SK-N-SH (cell line): Measurements from ENCODE around the gene SPDYA. TPM values are rescaled to one million over a fixed set of nuclear protein-coding genes. Genes with fewer than 3 reads are reported as not detected.

ENCODE experiments used
- CTCF ChIA-PET: fragments of 300-600, 350-600 bp; formaldehyde crosslinking; extraction: SDS; loops from one replicate; lab custom pipeline; 2021; lab: Yijun Ruan, JAX
- POLR2A ChIA-PET: fragments of 350-600 bp; sonication (Branson Sonifier 250); formaldehyde crosslinking; extraction: SDS; loops from one replicate; lab custom pipeline; 2020; ENCODE audit warnings: antibody characterized with exemption, inconsistent platforms; lab: Yijun Ruan, JAX
- DNase-seq: peaks from one replicate; pipeline ENCODE4 v3.0.0; 2012
- H2AFZ ChIP-seq: fragments of 200-600 bp; sonication (generic); 2 replicates; pipeline ENCODE4 v1.8.1; 2016; ENCODE audit warnings: antibody characterized with exemption, mild to moderate bottlenecking, low read depth
- H3F3A ChIP-seq: fragments of 200-600 bp; sonication (generic); replicated peaks from 2 replicates; pipeline ENCODE3; 2016; ENCODE audit warnings: antibody characterized with exemption, mild to moderate bottlenecking; ENCODE audit not compliant: insufficient read depth
- H3K27ac ChIP-seq, 2 experiments: fragments of 200-500 bp in 1 of 2; fragments of 200-600 bp in 1 of 2; sonication (Bioruptor generic) in 1 of 2; sonication (generic), shearing (Covaris generic) in 1 of 2; 2 replicates each; pipeline versions ENCODE4 v1.5.1 to v1.6.1; 2014 to 2016; ENCODE audit warnings: low read depth in 2 of 2, inconsistent platforms in 1 of 2, low read length in 1 of 2, mild to moderate bottlenecking in 1 of 2, mixed read lengths in 1 of 2
- H3K27me3 ChIP-seq: fragments of 200-600 bp; sonication (generic), shearing (Covaris generic); 2 replicates; pipeline ENCODE4 v1.6.1; 2016; ENCODE audit warnings: mixed run types; ENCODE audit not compliant: insufficient read depth
- H3K36me3 ChIP-seq, 2 experiments: fragments of 200-500 bp in 1 of 2; fragments of 200-600 bp in 1 of 2; sonication (Bioruptor generic) in 1 of 2; sonication (generic) in 1 of 2; replicated peaks in 1 of 2; 2 replicates each; pipeline versions ENCODE3 to v1.5.1; 2014 to 2016; ENCODE audit warnings: low read length in 1 of 2, mild to moderate bottlenecking in 1 of 2; ENCODE audit not compliant: insufficient read depth in 2 of 2, control insufficient read depth in 1 of 2
- H3K4me1 ChIP-seq, 2 experiments: fragments of 200-500 bp in 1 of 2; fragments of 200-600 bp in 1 of 2; sonication (Bioruptor generic) in 1 of 2; sonication (generic), shearing (Covaris generic) in 1 of 2; 2 replicates each; pipeline versions ENCODE4 v1.5.1 to v1.6.1; 2014 to 2016; ENCODE audit warnings: low read depth in 1 of 2, low read length in 1 of 2, mixed run types in 1 of 2; ENCODE audit not compliant: insufficient read depth in 2 of 2, control insufficient read depth in 1 of 2
- H3K4me2 ChIP-seq: fragments of 200-600 bp; sonication (generic), shearing (Covaris generic); 2 replicates; pipeline ENCODE4 v1.6.1; 2017; ENCODE audit warnings: mixed run types
- H3K4me3 ChIP-seq, 2 experiments: fragments of 200-500 bp in 1 of 2; fragments of 200-600 bp in 1 of 2; sonication (Bioruptor generic) in 1 of 2; sonication (generic), shearing (Covaris generic) in 1 of 2; 2 replicates each; pipeline versions ENCODE4 v1.5.1 to v1.8.1; 2014 to 2016; ENCODE audit warnings: low read depth in 2 of 2, inconsistent platforms in 1 of 2, low read length in 1 of 2, mild to moderate bottlenecking in 1 of 2, mixed read lengths in 1 of 2, moderate library complexity in 1 of 2
- H3K79me2 ChIP-seq: fragments of 200-600 bp; sonication (generic); 2 replicates; pipeline ENCODE4 v1.8.1; 2017; ENCODE audit warnings: mild to moderate bottlenecking; ENCODE audit not compliant: insufficient read depth
- H3K9ac ChIP-seq: fragments of 200-600 bp; sonication (generic); 2 replicates; pipeline ENCODE4 v1.6.1; 2017; ENCODE audit warnings: mixed run types
- H3K9me2 ChIP-seq: fragments of 200-600 bp; sonication (generic); 2 replicates; pipeline ENCODE4 v1.6.1; 2017; ENCODE audit warnings: mixed run types
- H3K9me3 ChIP-seq: fragments of 200-600 bp; sonication (generic); 2 replicates; pipeline ENCODE4 v1.6.1; 2017; ENCODE audit warnings: mixed run types, mild to moderate bottlenecking, moderate library complexity
- H4K20me1 ChIP-seq: fragments of 200-600 bp; sonication (generic); 2 replicates; pipeline ENCODE4 v1.6.1; 2017; ENCODE audit warnings: mild to moderate bottlenecking, mixed run types; ENCODE audit not compliant: insufficient read depth
- CHD2 ChIP-seq: fragments of 150-350 bp; IDR thresholded peaks from 2 replicates; pipeline ENCODE4 v1.6.1; 2018; ENCODE audit warnings: low read length; ENCODE audit not compliant: partially characterized antibody
- FOSL2 ChIP-seq: IDR thresholded peaks from 2 replicates; pipeline ENCODE4 v1.4.0; 2012; ENCODE audit warnings: low read depth, mild to moderate bottlenecking, moderate library complexity, borderline replicate concordance
- FOXJ3 ChIP-seq: sonication (generic); formaldehyde crosslinking; IDR thresholded peaks from 2 replicates; pipeline ENCODE4 v1.5.1; 2020; ENCODE audit warnings: mild to moderate bottlenecking, missing genetic modification reagents
- FOXM1 ChIP-seq: IDR thresholded peaks from 2 replicates; pipeline ENCODE4 v1.4.0; 2012; ENCODE audit warnings: low read depth, mild to moderate bottlenecking
- GABPA ChIP-seq: IDR thresholded peaks from 2 replicates; pipeline ENCODE4 v1.4.0; 2012; ENCODE audit warnings: low read depth, mild to moderate bottlenecking
- IRF3 ChIP-seq: fragments of 150-350 bp; IDR thresholded peaks from 2 replicates; pipeline ENCODE4 v1.6.1; 2016; ENCODE audit warnings: mild to moderate bottlenecking, low read depth, low read length
- JUND ChIP-seq: IDR thresholded peaks from 2 replicates; pipeline ENCODE4 v1.4.0; 2012
- MEF2A ChIP-seq: IDR thresholded peaks from 2 replicates; pipeline ENCODE4 v1.4.0; 2012; ENCODE audit warnings: low read depth, borderline replicate concordance
- NFIC ChIP-seq: IDR thresholded peaks from 2 replicates; pipeline ENCODE4 v1.4.0; 2012; ENCODE audit warnings: borderline replicate concordance
- NRF1 ChIP-seq: IDR thresholded peaks from 2 replicates; pipeline ENCODE4 v1.6.1; 2012; ENCODE audit warnings: low read depth, mild to moderate bottlenecking, low read length
- POLR2AphosphoS5 ChIP-seq: IDR thresholded peaks from 2 replicates; pipeline ENCODE4 v1.6.1; 2012; ENCODE audit warnings: low read depth, low read length
- RAD21 ChIP-seq: IDR thresholded peaks from 2 replicates; pipeline ENCODE4 v1.6.1; 2012; ENCODE audit warnings: mild to moderate bottlenecking, low read length
- RCOR1 ChIP-seq: fragments of 150-350 bp; IDR thresholded peaks from 2 replicates; pipeline ENCODE4 v1.6.1; 2017; ENCODE audit warnings: antibody characterized with exemption, low read length
- REST ChIP-seq: IDR thresholded peaks from 2 replicates; pipeline ENCODE4 v1.6.1; 2012; ENCODE audit warnings: mild to moderate bottlenecking, low read depth, low read length, moderate library complexity
- RXRA ChIP-seq: IDR thresholded peaks from 2 replicates; pipeline ENCODE4 v1.4.0; 2012; ENCODE audit warnings: low read depth, mild to moderate bottlenecking, borderline replicate concordance
- SMC3 ChIP-seq: IDR thresholded peaks from 2 replicates; pipeline ENCODE4 v1.6.1; 2012; ENCODE audit warnings: low read depth, low read length, improper control_type of control experiment
- TAF1 ChIP-seq: IDR thresholded peaks from 2 replicates; pipeline ENCODE4 v1.6.1; 2012; ENCODE audit warnings: low read depth, mild to moderate bottlenecking, low read length, moderate library complexity, borderline replicate concordance
- TCF12 ChIP-seq: IDR thresholded peaks from 2 replicates; pipeline ENCODE4 v1.4.0; 2012
- YY1 ChIP-seq: IDR thresholded peaks from 2 replicates; pipeline ENCODE4 v1.4.0; 2012; ENCODE audit warnings: low read depth, mild to moderate bottlenecking
- ZBTB33 ChIP-seq: IDR thresholded peaks from 2 replicates; pipeline ENCODE4 v1.4.0; 2012; ENCODE audit warnings: low read depth, borderline replicate concordance
- WGBS: methylation state at CpG from one replicate; pipeline ENCODE4 v1.1.6; 2017; ENCODE audit warnings: low lambda C conversion rate; 5-methylcytosine and 5-hydroxymethylcytosine counted together
- polyA plus RNA-seq, 3 experiments: library from polyadenylated mRNA; depleted of rRNA; stranded (reverse); fragments of >200 nt; gene quantifications; 2 replicates each; pipeline ENCODE4 v1.2.3, GENCODE V29; 2012
- TF ChIP-seq, protein P1 (sequence below): fragments of 150-350 bp; IDR thresholded peaks from 2 replicates; pipeline ENCODE4 v1.6.1; 2017; ENCODE audit warnings: antibody characterized with exemption, low read length, low read depth, borderline replicate concordance

SPDYA gene
- polyA plus RNA-seq, 1 of the 3 experiments (the other 2 are of a cell fraction), result not detected

- ChIA-PET CTCF (interaction anchor here (0.6 to 3.4 kb wide), 12 partner anchors 11 to 256 kb away, joined by 3 to 20 read pairs (median 4); no protein-coding TSS in a partner anchor), POLR2A (no interaction called here)
- Histone ChIP-seq H3K9ac (no peak overlapping the region), H3F3A (peaks cover 22% of the 10 kb centered on the region), H3K9me3 (no peaks in the 10 kb centered on the region), H2AFZ (no peak overlapping the region), H3K36me3 (no peaks in the 10 kb centered on the region), H3K27ac (no peak overlapping the region), H3K27me3 (no peaks in the 10 kb centered on the region), H4K20me1 (no peaks in the 10 kb centered on the region), H3K79me2 (no peaks in the 10 kb centered on the region), H3K4me2 (no peak overlapping the region), H3K9me2 (no peaks in the 10 kb centered on the region), H3K4me3 (no peak overlapping the region), H3K4me1 (no peaks in the 10 kb centered on the region)
- TF ChIP-seq SMC3 (no peak), ZBTB33 (no peak), CHD2 (no peak), FOSL2 (no peak), TCF12 (no peak), FOXJ3 (no peak), MEF2A (no peak), NFIC (no peak), GABPA (no peak)
- no peak for DNase-seq
Measured at GRCh38 chr2:28822036-28822435, 11.4 kb downstream of the SPDYA start.

DNA sequence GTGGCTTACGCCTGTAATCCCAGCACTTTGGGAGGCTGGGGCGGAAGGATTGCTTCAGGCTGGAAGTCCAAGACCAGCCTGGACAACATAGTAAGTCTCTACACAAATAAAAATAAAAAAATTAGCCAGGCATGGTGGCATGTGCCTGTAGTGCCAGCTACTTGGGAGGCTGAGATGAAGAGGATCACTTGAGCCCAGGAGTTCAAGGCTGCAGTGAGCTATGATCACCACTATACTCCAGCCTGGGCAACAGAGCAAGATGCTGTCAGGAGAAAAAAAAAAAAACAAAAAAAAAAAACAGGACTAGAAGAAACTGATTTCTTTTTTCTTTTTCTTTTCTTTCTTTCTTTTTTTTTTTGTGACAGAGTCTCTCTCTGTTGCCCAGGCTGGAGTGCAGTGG lies 13.6 kb downstream of the SPDYA start:
- H2AFZ ChIP-seq, result no peak overlapping the region
- H3K4me3 ChIP-seq, result no peak overlapping the region
- no peaks in the 10 kb centered on the region for H4K20me1 ChIP-seq
- H3K9me3 ChIP-seq, result no peaks in the 10 kb centered on the region
- H3K27me3 ChIP-seq, result no peaks in the 10 kb centered on the region
- 94% methylated on average over 2 of the region's 2 CpGs for WGBS
- H3K27ac ChIP-seq, result no peak overlapping the region
- H3K4me1 ChIP-seq, result no peaks in the 10 kb centered on the region
- ChIA-PET CTCF (no interaction called here), POLR2A (no interaction called here)
- TF ChIP-seq IRF3 (no peak), JUND (no peak), RAD21 (no peak), NRF1 (no peak), REST (no peak), TAF1 (no peak), SMC3 (no peak), NFIC (no peak), CHD2 (no peak), YY1 (no peak), FOSL2 (no peak), TCF12 (no peak), POLR2AphosphoS5 (no peak), GABPA (no peak), FOXJ3 (no peak), RXRA (no peak), FOXM1 (no peak), RCOR1 (no peak)
- TF ChIP-seq, protein P1, sequence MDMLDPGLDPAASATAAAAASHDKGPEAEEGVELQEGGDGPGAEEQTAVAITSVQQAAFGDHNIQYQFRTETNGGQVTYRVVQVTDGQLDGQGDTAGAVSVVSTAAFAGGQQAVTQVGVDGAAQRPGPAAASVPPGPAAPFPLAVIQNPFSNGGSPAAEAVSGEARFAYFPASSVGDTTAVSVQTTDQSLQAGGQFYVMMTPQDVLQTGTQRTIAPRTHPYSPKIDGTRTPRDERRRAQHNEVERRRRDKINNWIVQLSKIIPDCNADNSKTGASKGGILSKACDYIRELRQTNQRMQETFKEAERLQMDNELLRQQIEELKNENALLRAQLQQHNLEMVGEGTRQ, result no peak
- no peak overlapping the region for H3K4me2 ChIP-seq
- H3K9ac ChIP-seq, result no peak overlapping the region
- no peaks in the 10 kb centered on the region for H3K36me3 ChIP-seq
- no peak for DNase-seq
- H3K79me2 ChIP-seq, result no peaks in the 10 kb centered on the region
- H3K9me2 ChIP-seq, result no peaks in the 10 kb centered on the region
- H3F3A ChIP-seq, result peaks cover 22% of the 10 kb centered on the region
